PFSK-1 (cell line): Measurements from ENCODE around the gene IL4R.

Experiments
- FOXP2 ChIP-seq: optimal IDR thresholded peaks from 2 replicates; pipeline ENCODE3; 2011; ENCODE audit warnings: borderline replicate concordance, control low read depth, inconsistent platforms; ENCODE audit not compliant: insufficient read depth; ENCODE audit errors: extremely low read length, extremely low read depth
- POLR2AphosphoS5 ChIP-seq: IDR thresholded peaks from 2 replicates; pipeline ENCODE4 v1.6.1; 2012; ENCODE audit warnings: low read depth, mild to moderate bottlenecking, control low read depth, low read length, moderate library complexity
- SIN3A ChIP-seq: IDR thresholded peaks from 2 replicates; pipeline ENCODE4 v1.6.1; 2012; ENCODE audit warnings: mild to moderate bottlenecking, low read length, moderate library complexity, borderline replicate concordance; ENCODE audit not compliant: insufficient read depth
- TAF1 ChIP-seq: IDR thresholded peaks from 2 replicates; pipeline ENCODE4 v1.6.1; 2012; ENCODE audit warnings: low read length, control low read depth, borderline replicate concordance; ENCODE audit not compliant: insufficient read depth
- TF ChIP-seq, protein P1 (sequence below), 2 experiments: IDR thresholded peaks; 2 replicates each; pipeline versions ENCODE4 v1.6.1 to v1.8.0; 2011 to 2012; ENCODE audit warnings: low read depth in 2 of 2, low read length in 2 of 2, control low read depth in 1 of 2, inconsistent platforms in 1 of 2, mild to moderate bottlenecking in 1 of 2, moderate library complexity in 1 of 2; ENCODE audit not compliant: insufficient read depth in 1 of 2

The IL4R gene

DNA sequence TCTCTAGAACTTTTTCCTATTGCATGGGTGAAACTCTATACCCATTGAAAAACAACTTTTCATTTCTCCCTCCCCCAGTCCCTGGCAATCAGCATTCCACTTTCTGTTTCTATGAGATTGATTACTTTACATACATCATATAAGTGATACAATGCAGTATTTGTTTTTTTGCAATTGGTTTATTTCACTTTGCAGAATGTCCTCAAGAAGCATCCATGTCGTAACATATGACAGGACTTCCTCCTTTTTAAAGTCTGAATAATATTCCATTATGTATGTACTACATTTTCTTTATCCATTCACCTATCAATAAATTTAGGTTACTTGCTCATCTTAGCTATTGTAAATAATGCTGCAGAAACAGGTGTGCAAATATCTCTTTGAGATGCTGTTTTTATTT lies 97.0 kb downstream of the IL4R start:
- TF ChIP-seq, protein P1, sequence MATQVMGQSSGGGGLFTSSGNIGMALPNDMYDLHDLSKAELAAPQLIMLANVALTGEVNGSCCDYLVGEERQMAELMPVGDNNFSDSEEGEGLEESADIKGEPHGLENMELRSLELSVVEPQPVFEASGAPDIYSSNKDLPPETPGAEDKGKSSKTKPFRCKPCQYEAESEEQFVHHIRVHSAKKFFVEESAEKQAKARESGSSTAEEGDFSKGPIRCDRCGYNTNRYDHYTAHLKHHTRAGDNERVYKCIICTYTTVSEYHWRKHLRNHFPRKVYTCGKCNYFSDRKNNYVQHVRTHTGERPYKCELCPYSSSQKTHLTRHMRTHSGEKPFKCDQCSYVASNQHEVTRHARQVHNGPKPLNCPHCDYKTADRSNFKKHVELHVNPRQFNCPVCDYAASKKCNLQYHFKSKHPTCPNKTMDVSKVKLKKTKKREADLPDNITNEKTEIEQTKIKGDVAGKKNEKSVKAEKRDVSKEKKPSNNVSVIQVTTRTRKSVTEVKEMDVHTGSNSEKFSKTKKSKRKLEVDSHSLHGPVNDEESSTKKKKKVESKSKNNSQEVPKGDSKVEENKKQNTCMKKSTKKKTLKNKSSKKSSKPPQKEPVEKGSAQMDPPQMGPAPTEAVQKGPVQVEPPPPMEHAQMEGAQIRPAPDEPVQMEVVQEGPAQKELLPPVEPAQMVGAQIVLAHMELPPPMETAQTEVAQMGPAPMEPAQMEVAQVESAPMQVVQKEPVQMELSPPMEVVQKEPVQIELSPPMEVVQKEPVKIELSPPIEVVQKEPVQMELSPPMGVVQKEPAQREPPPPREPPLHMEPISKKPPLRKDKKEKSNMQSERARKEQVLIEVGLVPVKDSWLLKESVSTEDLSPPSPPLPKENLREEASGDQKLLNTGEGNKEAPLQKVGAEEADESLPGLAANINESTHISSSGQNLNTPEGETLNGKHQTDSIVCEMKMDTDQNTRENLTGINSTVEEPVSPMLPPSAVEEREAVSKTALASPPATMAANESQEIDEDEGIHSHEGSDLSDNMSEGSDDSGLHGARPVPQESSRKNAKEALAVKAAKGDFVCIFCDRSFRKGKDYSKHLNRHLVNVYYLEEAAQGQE (IDR thresholded peaks at IDR 0.05; ENCODE audit: insufficient read depth in 1 of 2, low read depth in 2 of 2, low read length in 2 of 2), result no peak
- TF ChIP-seq SIN3A, result no peak
- TF ChIP-seq FOXP2, result no peak
- no peak for TF ChIP-seq POLR2AphosphoS5

DNA sequence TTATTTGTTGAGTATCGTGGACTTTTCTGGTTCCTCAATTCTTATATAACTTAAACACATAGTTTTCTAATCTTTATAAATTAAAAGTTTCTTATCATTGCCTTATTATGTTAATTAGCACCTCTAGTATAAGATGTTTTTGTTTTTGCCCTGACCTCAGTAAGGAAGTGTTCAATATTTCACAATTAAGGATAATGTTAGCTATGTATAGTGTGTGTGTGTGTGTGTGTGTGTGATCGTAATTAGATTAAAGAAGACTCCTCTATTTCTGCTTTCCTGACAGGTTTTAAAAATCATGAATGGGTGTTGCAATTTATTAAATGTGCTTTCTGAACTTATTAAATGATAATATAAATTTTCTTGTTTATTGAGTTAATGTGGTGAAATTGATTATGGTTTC lies 100.2 kb downstream of the IL4R start:
- no peak for TF ChIP-seq SIN3A
- TF ChIP-seq TAF1, result no peak
- no peak for TF ChIP-seq FOXP2
- TF ChIP-seq, protein P1 (IDR thresholded peaks at IDR 0.05; ENCODE audit: insufficient read depth in 1 of 2, low read depth in 2 of 2, low read length in 2 of 2), result no peak
- no peak for TF ChIP-seq POLR2AphosphoS5
